Esophagus squamous epithelium (tissue), 4 donors: ENCODE data around the gene TDRD9.

Source experiments
- CTCF ChIP-seq, 6 experiments: fragments of 450-650 bp in 4 of 6; fragments of 200-600 bp in 2 of 6; sonication (generic) in 2 of 6; IDR thresholded peaks; one replicate each; pipeline ENCODE4 v1.5.1; 2016 to 2019; ENCODE audit warnings: antibody characterized with exemption in 6 of 6, mild to moderate bottlenecking in 4 of 6, moderate library complexity in 4 of 6
- POLR2A ChIP-seq, 4 donors: fragments of 450-650 bp; IDR thresholded peaks; one replicate each; pipeline ENCODE4 v1.6.1; 2017; ENCODE audit warnings: antibody characterized with exemption in 4 of 4, mild to moderate bottlenecking in 4 of 4, moderate library complexity in 3 of 4

GRCh38 chr14:103898204-103898603 is 30.1 kb upstream of the TDRD9 start:
- no peak for TF ChIP-seq CTCF (IDR thresholded peaks at IDR 0.05)
- no peak for TF ChIP-seq POLR2A (IDR thresholded peaks at IDR 0.05)
